HCT116 (cell line): ENCODE data around the gene CSTPP1. TPM values are rescaled to one million over a fixed set of nuclear protein-coding genes. Genes with fewer than 3 reads are reported as not detected.

Experiments
- ATAC-seq: fragments of 200-7000 bp; cut with Tn5 transposase; 2 replicates; pipeline ENCODE4 v1.9.1; 2020; ENCODE audit warnings: mild to moderate bottlenecking, moderate library complexity
- BruUV-seq: library from RNA; stranded (reverse); fragments of 400-500 nt; replicated peaks from 2 replicates; lab custom pipeline; 2021; lab: Mats Ljungman, UMichigan
- CTCF ChIA-PET: fragments of 300-600 bp; sonication (Branson Sonifier 250); formaldehyde crosslinking; loops from one replicate; lab custom pipeline; 2021; ENCODE audit warnings: antibody characterized with exemption; lab: Charles Lee
- POLR2A ChIA-PET: fragments of 300-600, 350-600 bp; sonication (Branson Sonifier 250); formaldehyde crosslinking; loops from one replicate; lab custom pipeline; 2021; ENCODE audit warnings: antibody characterized with exemption; lab: Charles Lee
- RAD21 ChIA-PET, 2 experiments: fragments of 300-600 bp; sonication (Branson Sonifier 250); formaldehyde crosslinking; loops; one replicate each; lab custom pipeline; 2023; ENCODE audit warnings: low total read pairs in 2 of 2; ENCODE audit not compliant: uncharacterized antibody in 2 of 2, unreplicated experiment in 2 of 2, low non-redundant PET in 1 of 2; lab: Charles Lee
- DNase-seq: peaks from one replicate; pipeline ENCODE4 v3.0.0-alpha.2; 2010; ENCODE audit warnings: low read depth, low spot score
- H2AFZ ChIP-seq: fragments of 200-600 bp; shearing (Covaris generic), sonication (generic); 2 replicates; pipeline ENCODE4 v1.6.1; 2017; ENCODE audit warnings: low read depth, mixed run types, mixed read lengths, antibody characterized with exemption, low read length; ENCODE audit not compliant: poor library complexity, severe bottlenecking
- H3K27ac ChIP-seq: 2 replicates; pipeline ENCODE4 v1.5.1; 2012; ENCODE audit warnings: low read depth, low read length
- H3K27me3 ChIP-seq: fragments of 200-600 bp; sonication (generic); 2 replicates; pipeline ENCODE4 v1.6.1; 2016; ENCODE audit warnings: mixed run types, low read length, mixed read lengths; ENCODE audit not compliant: insufficient read depth
- H3K36me3 ChIP-seq, 2 experiments: fragments of 200-500 bp in 1 of 2; fragments of 200-600 bp in 1 of 2; sonication (Bioruptor generic) in 1 of 2; sonication (generic) in 1 of 2; 2 replicates each; pipeline versions ENCODE4 v1.5.1 to v1.6.1; 2014 to 2016; ENCODE audit warnings: low read length in 2 of 2, inconsistent platforms in 1 of 2, mixed read lengths in 1 of 2, mixed run types in 1 of 2; ENCODE audit not compliant: insufficient read depth in 2 of 2, control insufficient read depth in 1 of 2
- H3K4me1 ChIP-seq, 2 experiments: fragments of 200-600 bp in 1 of 2; sonication (generic) in 1 of 2; 2 replicates each; pipeline versions ENCODE4 v1.5.1 to v1.6.1; 2012 to 2017; ENCODE audit warnings: low read length in 2 of 2, inconsistent platforms in 1 of 2, mild to moderate bottlenecking in 1 of 2, mixed read lengths in 1 of 2, mixed run types in 1 of 2, moderate library complexity in 1 of 2; ENCODE audit not compliant: insufficient read depth in 2 of 2, control insufficient read depth in 1 of 2
- H3K4me2 ChIP-seq: fragments of 200-600 bp; sonication (generic); 2 replicates; pipeline ENCODE4 v1.6.1; 2017; ENCODE audit warnings: mixed run types, low read length, mixed read lengths
- H3K4me3 ChIP-seq, 2 experiments: fragments of 200-600 bp in 1 of 2; sonication (generic) in 1 of 2; replicated peaks in 1 of 2; 2 replicates each; pipeline ENCODE4 v1.5.1; 2011 to 2016; ENCODE audit warnings: low read length in 2 of 2, control low read depth in 1 of 2, low read depth in 1 of 2, mild to moderate bottlenecking in 1 of 2, mixed read lengths in 1 of 2, mixed run types in 1 of 2
- H3K79me2 ChIP-seq: fragments of 200-600 bp; sonication (generic); 2 replicates; pipeline ENCODE4 v1.6.1; 2017; ENCODE audit warnings: mild to moderate bottlenecking, mixed run types, low read length, moderate library complexity, mixed read lengths; ENCODE audit not compliant: insufficient read depth
- H3K9ac ChIP-seq: fragments of 200-600 bp; sonication (generic); 2 replicates; pipeline ENCODE4 v1.6.1; 2016; ENCODE audit warnings: low read length, mixed read lengths
- H3K9me2 ChIP-seq: fragments of 200-600 bp; sonication (generic), shearing (Covaris generic); 2 replicates; pipeline ENCODE4 v1.6.1; 2017; ENCODE audit warnings: mixed run types, mild to moderate bottlenecking, moderate library complexity; ENCODE audit not compliant: insufficient read depth
- H3K9me3 ChIP-seq, 2 experiments: fragments of 200-500 bp in 1 of 2; fragments of 200-600 bp in 1 of 2; sonication (Bioruptor generic) in 1 of 2; sonication (generic) in 1 of 2; 2 replicates each; pipeline ENCODE4 v1.6.1; 2014 to 2017; ENCODE audit warnings: low read length in 2 of 2, mixed read lengths in 2 of 2, inconsistent platforms in 1 of 2, low read depth in 1 of 2, mild to moderate bottlenecking in 1 of 2, mixed run types in 1 of 2, moderate library complexity in 1 of 2; ENCODE audit not compliant: control insufficient read depth in 1 of 2, insufficient read depth in 1 of 2
- H4K20me1 ChIP-seq: fragments of 200-600 bp; sonication (generic), shearing (Covaris generic); 2 replicates; pipeline ENCODE4 v1.6.1; 2017; ENCODE audit warnings: mixed run types, mild to moderate bottlenecking, moderate library complexity; ENCODE audit not compliant: insufficient read depth
- CBX3 ChIP-seq: IDR thresholded peaks from 2 replicates; pipeline ENCODE4 v1.6.1; 2012; ENCODE audit warnings: low read depth
- CEBPB ChIP-seq: IDR thresholded peaks from 2 replicates; pipeline ENCODE4 v1.6.1; 2012; ENCODE audit warnings: low read depth
- EZH2phosphoT487 ChIP-seq: fragments of 200-600 bp; IDR thresholded peaks from 2 replicates; pipeline ENCODE4 v1.6.1; 2018; ENCODE audit warnings: antibody characterized with exemption, borderline replicate concordance
- POLR2A ChIP-seq: IDR thresholded peaks from 2 replicates; pipeline ENCODE4 v1.7.0; 2011; ENCODE audit warnings: borderline replicate concordance; ENCODE audit not compliant: insufficient read depth, insufficient read length; ENCODE audit errors: extremely low read depth
- POLR2AphosphoS5 ChIP-seq: IDR thresholded peaks from 2 replicates; pipeline ENCODE4 v1.6.1; 2011; ENCODE audit warnings: mild to moderate bottlenecking, low read depth, low read length, moderate library complexity
- RAD21 ChIP-seq: IDR thresholded peaks from 2 replicates; pipeline ENCODE4 v1.6.1; 2012; ENCODE audit warnings: low read depth, mild to moderate bottlenecking
- SIN3A ChIP-seq: IDR thresholded peaks from 2 replicates; pipeline ENCODE4 v1.6.1; 2012; ENCODE audit warnings: low read depth
- SP1 ChIP-seq: IDR thresholded peaks from 2 replicates; pipeline ENCODE4 v1.6.1; 2012; ENCODE audit warnings: low read depth
- SRF ChIP-seq: IDR thresholded peaks from 2 replicates; pipeline ENCODE4 v1.6.1; 2012; ENCODE audit warnings: low read depth
- TCF7L2 ChIP-seq: IDR thresholded peaks from 2 replicates; pipeline ENCODE4 v1.7.0; 2011; ENCODE audit warnings: borderline replicate concordance, inconsistent platforms; ENCODE audit not compliant: insufficient read depth, insufficient read length; ENCODE audit errors: extremely low read depth
- YY1 ChIP-seq: IDR thresholded peaks from 2 replicates; pipeline ENCODE4 v1.6.1; 2011; ENCODE audit warnings: low read length, low read depth, moderate library complexity, mild to moderate bottlenecking; ENCODE audit not compliant: insufficient replicate concordance; ENCODE audit errors: extremely low read depth
- ZNF274 ChIP-seq: fragments of 200-500 bp; sonication (Bioruptor generic); IDR thresholded peaks from 2 replicates; pipeline ENCODE4 v1.6.1; 2014; ENCODE audit warnings: mild to moderate bottlenecking, low read depth, low read length, inconsistent platforms
- intact Hi-C: fragments of 100-400 bp; cut with micrococcal nuclease; formaldehyde crosslinking; loops from 2 replicates; pipeline ENCODE4 v1.10.0; 2022
- total RNA-seq: library from RNA; stranded (reverse); gene quantifications from one replicate; pipeline ENCODE4 v1.2.1, GENCODE V29; 2021; ENCODE audit not compliant: unreplicated experiment
- TF ChIP-seq, protein P1 (sequence below): IDR thresholded peaks from 2 replicates; pipeline ENCODE4 v1.6.1; 2011; ENCODE audit warnings: mild to moderate bottlenecking, low read length, moderate library complexity; ENCODE audit not compliant: insufficient replicate concordance; ENCODE audit errors: extremely low read depth
- TF ChIP-seq, protein P2 (sequence below): IDR thresholded peaks from 2 replicates; pipeline ENCODE4 v1.6.1; 2012
- TF ChIP-seq, protein P3 (sequence below), 3 experiments: fragments of 200-600 bp in 1 of 3; sonication (generic) in 1 of 3; IDR thresholded peaks in 2 of 3; conservative IDR thresholded peaks in 1 of 3; 2 replicates each; pipeline ENCODE4 v1.5.1; 2012 to 2017; ENCODE audit warnings: low read depth in 2 of 3, low read length in 2 of 3, antibody characterized with exemption in 1 of 3, borderline replicate concordance in 1 of 3, control low read depth in 1 of 3, mild to moderate bottlenecking in 1 of 3, mixed read lengths in 1 of 3, mixed run types in 1 of 3, moderate library complexity in 1 of 3; ENCODE audit not compliant: insufficient read depth in 1 of 3

Gene CSTPP1
- total RNA-seq, 1 experiment from 2014 or later = 24.7 TPM

- no peak overlapping the region for H3K9ac ChIP-seq
- no peaks in the 10 kb centered on the region for H3K27me3 ChIP-seq
- H3K9me2 ChIP-seq = no peaks in the 10 kb centered on the region
- no peak overlapping the region for H2AFZ ChIP-seq
- intact Hi-C loops = no loop called here
- H3K9me3 ChIP-seq = 0 out of 4 replicates have a peak, but pooled peaks cover 0 to 2% of the 10 kb centered on the region in 2 experiments
- BruUV-seq = no TSS peak
- H4K20me1 ChIP-seq = no peaks in the 10 kb centered on the region
- no peak overlapping the region for H3K27ac ChIP-seq
- DNase-seq (no peak), ATAC-seq (no peak)
- peaks cover 3% of the 10 kb centered on the region; the same call in 1 of the 2 replicates for H3K79me2 ChIP-seq
- ChIA-PET POLR2A (no interaction called here), RAD21 (no interaction called here), CTCF (no interaction called here)
- no peaks in the 10 kb centered on the region for H3K36me3 ChIP-seq
- H3K4me3 ChIP-seq = no peak overlapping the region
- no peaks in the 10 kb centered on the region for H3K4me1 ChIP-seq
- no peak overlapping the region for H3K4me2 ChIP-seq
- TF ChIP-seq SP1 (no peak), YY1 (no peak), TCF7L2 (no peak), CBX3 (no peak), RAD21 (no peak), SIN3A (no peak), CEBPB (no peak), EZH2phosphoT487 (no peak), SRF (no peak), POLR2A (no peak), ZNF274 (no peak), POLR2AphosphoS5 (no peak)
- TF ChIP-seq, protein P1, sequence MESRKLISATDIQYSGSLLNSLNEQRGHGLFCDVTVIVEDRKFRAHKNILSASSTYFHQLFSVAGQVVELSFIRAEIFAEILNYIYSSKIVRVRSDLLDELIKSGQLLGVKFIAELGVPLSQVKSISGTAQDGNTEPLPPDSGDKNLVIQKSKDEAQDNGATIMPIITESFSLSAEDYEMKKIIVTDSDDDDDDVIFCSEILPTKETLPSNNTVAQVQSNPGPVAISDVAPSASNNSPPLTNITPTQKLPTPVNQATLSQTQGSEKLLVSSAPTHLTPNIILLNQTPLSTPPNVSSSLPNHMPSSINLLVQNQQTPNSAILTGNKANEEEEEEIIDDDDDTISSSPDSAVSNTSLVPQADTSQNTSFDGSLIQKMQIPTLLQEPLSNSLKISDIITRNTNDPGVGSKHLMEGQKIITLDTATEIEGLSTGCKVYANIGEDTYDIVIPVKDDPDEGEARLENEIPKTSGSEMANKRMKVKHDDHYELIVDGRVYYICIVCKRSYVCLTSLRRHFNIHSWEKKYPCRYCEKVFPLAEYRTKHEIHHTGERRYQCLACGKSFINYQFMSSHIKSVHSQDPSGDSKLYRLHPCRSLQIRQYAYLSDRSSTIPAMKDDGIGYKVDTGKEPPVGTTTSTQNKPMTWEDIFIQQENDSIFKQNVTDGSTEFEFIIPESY = no peak
- TF ChIP-seq, protein P2, sequence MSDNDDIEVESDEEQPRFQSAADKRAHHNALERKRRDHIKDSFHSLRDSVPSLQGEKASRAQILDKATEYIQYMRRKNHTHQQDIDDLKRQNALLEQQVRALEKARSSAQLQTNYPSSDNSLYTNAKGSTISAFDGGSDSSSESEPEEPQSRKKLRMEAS = no peak
- TF ChIP-seq, protein P3, sequence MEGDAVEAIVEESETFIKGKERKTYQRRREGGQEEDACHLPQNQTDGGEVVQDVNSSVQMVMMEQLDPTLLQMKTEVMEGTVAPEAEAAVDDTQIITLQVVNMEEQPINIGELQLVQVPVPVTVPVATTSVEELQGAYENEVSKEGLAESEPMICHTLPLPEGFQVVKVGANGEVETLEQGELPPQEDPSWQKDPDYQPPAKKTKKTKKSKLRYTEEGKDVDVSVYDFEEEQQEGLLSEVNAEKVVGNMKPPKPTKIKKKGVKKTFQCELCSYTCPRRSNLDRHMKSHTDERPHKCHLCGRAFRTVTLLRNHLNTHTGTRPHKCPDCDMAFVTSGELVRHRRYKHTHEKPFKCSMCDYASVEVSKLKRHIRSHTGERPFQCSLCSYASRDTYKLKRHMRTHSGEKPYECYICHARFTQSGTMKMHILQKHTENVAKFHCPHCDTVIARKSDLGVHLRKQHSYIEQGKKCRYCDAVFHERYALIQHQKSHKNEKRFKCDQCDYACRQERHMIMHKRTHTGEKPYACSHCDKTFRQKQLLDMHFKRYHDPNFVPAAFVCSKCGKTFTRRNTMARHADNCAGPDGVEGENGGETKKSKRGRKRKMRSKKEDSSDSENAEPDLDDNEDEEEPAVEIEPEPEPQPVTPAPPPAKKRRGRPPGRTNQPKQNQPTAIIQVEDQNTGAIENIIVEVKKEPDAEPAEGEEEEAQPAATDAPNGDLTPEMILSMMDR (IDR thresholded peaks at IDR 0.05 in 2 of 3, conservative IDR thresholded peaks at IDR 0.05 in 1 of 3; ENCODE audit: borderline replicate concordance in 1 of 3, insufficient read depth in 1 of 3, low read depth in 2 of 3, low read length in 2 of 3) = no peak
Observed at GRCh38 chr11:46963844-46964243, 27.3 kb downstream of the CSTPP1 start.
